GM18868 (cell line): ENCODE data around the gene TRIM36.

Experiments
- ATAC-seq: cut with Tn5 transposase; IDR thresholded peaks from one replicate; pipeline ENCODE4 v1.9.1; 2021; ENCODE audit warnings: mild to moderate bottlenecking, moderate library complexity; ENCODE audit not compliant: unreplicated experiment

TRIM36 gene

GRCh38 chr5:115168829-115169486 lies 750 bp downstream of the TRIM36 start:
- no peak for ATAC-seq

GRCh38 chr5:115166744-115167393 lies 2.8 kb downstream of the TRIM36 start:
- ATAC-seq, result no peak

- ATAC-seq, result no peak
Measured at GRCh38 chr5:115165790-115166189, 3.9 kb downstream of the TRIM36 start.

GRCh38 chr5:115160975-115161475 lies 8.7 kb downstream of the TRIM36 start:
- no peak for ATAC-seq

GRCh38 chr5:115151208-115151805 lies 18.4 kb downstream of the TRIM36 start:
- no peak for ATAC-seq

- no peak for ATAC-seq
Measured at GRCh38 chr5:115150512-115150911, 19.2 kb downstream of the TRIM36 start.

GRCh38 chr5:115147052-115147451 lies 22.7 kb downstream of the TRIM36 start:
- ATAC-seq, result no peak

GRCh38 chr5:115136294-115136693 lies 33.4 kb downstream of the TRIM36 start:
- no peak for ATAC-seq

- no peak for ATAC-seq
Measured at GRCh38 chr5:115132465-115132864, 37.2 kb downstream of the TRIM36 start.

- ATAC-seq, result no peak
Measured at GRCh38 chr5:115126303-115126702, 43.4 kb downstream of the TRIM36 start.

- ATAC-seq, result no peak
Measured at GRCh38 chr5:115124741-115125140, 45.0 kb downstream of the TRIM36 start.

GRCh38 chr5:115116001-115116400 lies 53.7 kb downstream of the TRIM36 start:
- no peak for ATAC-seq

- no peak for ATAC-seq
Measured at GRCh38 chr5:115109840-115110239, 59.9 kb downstream of the TRIM36 start.

- no peak for ATAC-seq
Measured at GRCh38 chr5:115109356-115109755, 60.4 kb downstream of the TRIM36 start.

GRCh38 chr5:115100319-115100955 lies 69.3 kb downstream of the TRIM36 start:
- no peak for ATAC-seq

- ATAC-seq, result peak; percentile 84
Measured at GRCh38 chr5:115098041-115098702, 71.5 kb downstream of the TRIM36 start.

- ATAC-seq, result no peak
Measured at GRCh38 chr5:115097236-115097635, 72.5 kb downstream of the TRIM36 start.

- peak; percentile 37 for ATAC-seq
Measured at GRCh38 chr5:115096034-115096769, 73.5 kb downstream of the TRIM36 start.

GRCh38 chr5:115087951-115088350 lies 81.8 kb downstream of the TRIM36 start:
- no peak for ATAC-seq

GRCh38 chr5:115086473-115086872 lies 83.2 kb downstream of the TRIM36 start:
- no peak for ATAC-seq
